ENCODE measurements around the gene ADAM10.

ADAM10 gene

DNA sequence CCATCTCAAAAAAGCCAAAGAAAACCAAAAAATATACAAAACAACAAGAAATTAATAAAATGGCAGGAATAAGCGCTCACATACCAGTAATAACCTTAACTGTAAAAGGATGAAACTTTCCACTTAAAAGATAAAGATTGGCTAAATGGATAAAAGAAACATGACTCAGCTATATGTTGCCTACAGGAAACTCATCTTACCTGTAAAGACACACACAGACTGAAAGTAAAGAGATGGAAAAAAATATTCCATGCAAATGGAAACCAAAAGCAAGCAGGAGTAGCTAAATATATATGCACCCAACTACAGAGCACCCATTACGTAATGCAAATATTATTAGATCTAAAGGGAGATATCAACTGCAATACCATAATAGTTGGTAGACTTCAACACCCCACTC is 49.7 kb downstream of the ADAM10 start:
- H3K4me3 ChIP-seq (ENCODE audit: control insufficient read depth, low read depth, low read length) = no peak overlapping the region
- TF ChIP-seq, protein P1, sequence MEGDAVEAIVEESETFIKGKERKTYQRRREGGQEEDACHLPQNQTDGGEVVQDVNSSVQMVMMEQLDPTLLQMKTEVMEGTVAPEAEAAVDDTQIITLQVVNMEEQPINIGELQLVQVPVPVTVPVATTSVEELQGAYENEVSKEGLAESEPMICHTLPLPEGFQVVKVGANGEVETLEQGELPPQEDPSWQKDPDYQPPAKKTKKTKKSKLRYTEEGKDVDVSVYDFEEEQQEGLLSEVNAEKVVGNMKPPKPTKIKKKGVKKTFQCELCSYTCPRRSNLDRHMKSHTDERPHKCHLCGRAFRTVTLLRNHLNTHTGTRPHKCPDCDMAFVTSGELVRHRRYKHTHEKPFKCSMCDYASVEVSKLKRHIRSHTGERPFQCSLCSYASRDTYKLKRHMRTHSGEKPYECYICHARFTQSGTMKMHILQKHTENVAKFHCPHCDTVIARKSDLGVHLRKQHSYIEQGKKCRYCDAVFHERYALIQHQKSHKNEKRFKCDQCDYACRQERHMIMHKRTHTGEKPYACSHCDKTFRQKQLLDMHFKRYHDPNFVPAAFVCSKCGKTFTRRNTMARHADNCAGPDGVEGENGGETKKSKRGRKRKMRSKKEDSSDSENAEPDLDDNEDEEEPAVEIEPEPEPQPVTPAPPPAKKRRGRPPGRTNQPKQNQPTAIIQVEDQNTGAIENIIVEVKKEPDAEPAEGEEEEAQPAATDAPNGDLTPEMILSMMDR (IDR thresholded peaks at IDR 0.05; ENCODE audit: control insufficient read depth, insufficient read depth, low read depth, low read length, missing control alignments) = no peak
- no peak for DNase-seq (ENCODE audit: low read depth)

DNA sequence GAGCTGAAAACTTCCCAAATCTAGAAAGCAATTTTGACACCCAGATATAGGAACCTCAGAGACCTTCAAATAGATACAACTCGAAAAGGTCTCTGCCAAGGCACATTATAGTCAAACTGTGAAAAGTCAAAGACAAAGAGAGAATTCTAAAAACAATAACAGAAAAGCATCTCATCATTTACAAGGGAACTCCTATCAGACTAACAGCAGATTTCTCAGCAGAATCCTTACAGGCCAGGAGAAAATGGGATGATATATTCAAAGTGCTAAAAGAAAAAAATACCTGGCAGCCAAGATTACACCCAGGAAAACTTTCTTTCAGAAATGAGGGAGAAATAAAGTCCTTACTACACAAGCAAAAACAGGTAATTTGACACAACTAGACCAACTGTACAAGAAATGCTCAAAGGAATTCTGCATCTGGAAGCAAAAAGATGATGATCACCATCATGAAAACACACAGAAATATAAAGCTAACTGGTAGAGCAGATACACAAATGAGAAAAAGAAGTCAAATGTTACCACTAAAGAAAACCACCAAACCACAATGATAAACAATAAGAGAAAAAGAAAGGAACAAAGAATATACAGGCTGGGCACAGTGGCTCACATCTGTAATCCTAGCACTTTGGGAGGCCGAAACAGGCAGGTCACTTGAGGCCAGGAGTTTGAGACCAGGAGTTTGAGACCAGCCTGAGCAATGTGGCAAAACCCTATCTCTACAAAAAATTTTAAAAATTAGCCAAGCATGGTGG is 50.4 kb downstream of the ADAM10 start:
- DNase-seq (ENCODE audit: low read depth) = no peak
- TF ChIP-seq, protein P1 (IDR thresholded peaks at IDR 0.05; ENCODE audit: control insufficient read depth, insufficient read depth, low read depth, low read length, missing control alignments) = no peak

DNA sequence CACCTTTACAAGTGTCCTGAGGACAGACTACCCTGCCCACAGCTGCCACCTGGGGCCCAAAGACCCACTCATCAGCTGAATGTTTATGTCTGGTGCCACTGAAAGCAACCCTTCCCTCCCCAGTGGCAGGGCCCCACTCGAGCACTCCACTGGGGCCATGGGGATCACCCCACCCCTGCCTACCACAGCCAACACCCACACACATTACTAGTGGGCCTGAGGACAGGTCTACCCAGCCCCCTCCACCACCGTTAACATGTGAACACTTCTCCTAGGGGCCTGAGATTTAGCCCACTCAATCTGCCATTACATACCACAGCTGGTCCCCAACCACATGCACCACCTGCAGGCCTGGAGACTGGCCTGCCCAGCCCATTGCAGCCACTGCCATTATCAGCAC is 52.3 kb downstream of the ADAM10 start:
- TF ChIP-seq, protein P1 (IDR thresholded peaks at IDR 0.05; ENCODE audit: control insufficient read depth, insufficient read depth, low read depth, low read length, missing control alignments) = no peak
- no peak for DNase-seq (ENCODE audit: low read depth)
- no peak overlapping the region for H3K4me3 ChIP-seq (ENCODE audit: control insufficient read depth, low read depth, low read length)

More for the DNA sequence above, 50.4 kb downstream of the ADAM10 start:
- no peak overlapping the region for H3K4me3 ChIP-seq (ENCODE audit: control insufficient read depth, low read depth, low read length)

DNA sequence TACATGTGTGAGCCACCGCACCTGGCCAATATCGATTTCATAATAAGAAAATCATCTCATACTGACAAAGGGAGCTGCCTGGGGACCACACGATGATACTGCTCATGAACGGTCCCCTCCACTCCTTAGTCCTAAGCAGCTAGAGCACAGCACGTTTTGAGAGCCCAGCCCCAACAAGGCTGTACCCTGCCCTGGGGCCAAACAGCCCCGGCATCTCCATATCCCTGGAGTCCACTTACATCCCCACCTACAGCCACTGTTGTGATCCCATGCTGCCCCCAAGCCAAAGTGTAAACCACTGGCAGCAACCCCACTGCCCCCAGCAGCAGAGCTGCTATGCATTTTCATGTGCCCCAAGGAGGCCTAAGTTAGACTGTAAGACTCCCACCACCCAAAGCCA is 52.8 kb downstream of the ADAM10 start:
- TF ChIP-seq, protein P1 (IDR thresholded peaks at IDR 0.05; ENCODE audit: control insufficient read depth, insufficient read depth, low read depth, low read length, missing control alignments) = no peak
- no peak for DNase-seq (ENCODE audit: low read depth)
- no peak overlapping the region for H3K4me3 ChIP-seq (ENCODE audit: control insufficient read depth, low read depth, low read length)

DNA sequence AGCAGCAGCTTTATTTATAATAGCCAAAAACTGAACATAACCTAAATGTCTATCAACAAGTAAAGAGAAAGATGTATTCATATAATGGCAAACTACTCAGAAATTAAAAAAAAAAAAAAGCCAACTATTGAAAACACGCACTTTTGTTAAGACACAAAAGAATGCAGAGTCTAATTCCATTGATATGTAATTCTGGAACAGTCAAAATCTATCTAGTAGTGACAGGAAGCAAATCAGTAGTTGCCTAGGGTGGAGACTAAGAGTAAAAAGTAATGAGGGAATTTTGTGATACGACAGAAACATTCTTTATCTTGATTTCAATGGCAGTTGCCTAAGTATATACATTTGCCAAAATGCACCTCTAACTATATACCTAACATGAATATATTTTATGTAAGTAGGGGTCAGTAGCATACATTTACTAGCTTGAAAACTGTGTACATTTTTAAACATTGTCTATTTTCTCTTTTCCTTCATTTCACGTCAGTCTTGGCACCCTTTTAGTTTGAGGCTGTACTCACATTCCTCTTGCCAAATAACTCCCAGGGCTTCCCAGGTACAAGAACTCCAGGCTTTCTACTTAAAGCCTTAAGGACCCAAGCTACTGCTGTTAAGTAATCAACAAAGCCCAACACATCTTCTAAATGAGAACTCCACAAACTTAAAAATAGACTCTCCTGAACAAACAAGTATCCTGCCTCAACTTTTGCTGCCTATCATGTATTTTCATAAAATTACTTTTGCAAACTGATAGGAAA is 54.7 kb downstream of the ADAM10 start:
- no peak overlapping the region for H3K4me3 ChIP-seq (ENCODE audit: control insufficient read depth, low read depth, low read length)
- DNase-seq (ENCODE audit: low read depth) = no peak
- TF ChIP-seq, protein P1 (IDR thresholded peaks at IDR 0.05; ENCODE audit: control insufficient read depth, insufficient read depth, low read depth, low read length, missing control alignments) = no peak

DNA sequence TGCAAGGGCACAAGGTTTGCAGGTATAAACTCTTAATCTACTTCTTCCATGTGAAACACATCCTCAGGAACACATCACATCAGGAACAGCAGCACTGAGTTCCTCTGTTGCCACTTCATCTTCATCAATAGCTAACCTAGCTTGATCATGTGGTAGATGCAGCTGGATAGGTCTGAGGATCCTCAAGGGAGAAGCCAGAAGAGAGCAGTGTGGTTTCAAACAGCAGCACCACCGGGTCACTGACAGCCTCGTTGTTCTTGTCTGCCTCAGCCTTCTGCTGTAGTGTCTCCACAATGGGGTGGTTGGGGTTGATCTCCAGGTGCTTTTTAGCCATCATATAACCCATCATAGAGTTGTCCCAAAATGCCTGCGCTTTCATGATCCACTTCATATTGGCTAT is 58.8 kb downstream of the ADAM10 start:
- H3K4me3 ChIP-seq (ENCODE audit: control insufficient read depth, low read depth, low read length) = no peak overlapping the region
- no peak for DNase-seq (ENCODE audit: low read depth)
- TF ChIP-seq, protein P1 (IDR thresholded peaks at IDR 0.05; ENCODE audit: control insufficient read depth, insufficient read depth, low read depth, low read length, missing control alignments) = no peak
